GM19438 (cell line): Measurements from ENCODE around the gene RNF11.

ENCODE experiments used
- ATAC-seq: cut with Tn5 transposase; IDR thresholded peaks from one replicate; pipeline ENCODE4 v1.9.1; 2021; ENCODE audit warnings: low read depth; ENCODE audit not compliant: unreplicated experiment

RNF11 gene

GRCh38 chr1:51263147-51263877 lies 27.2 kb downstream of the RNF11 start:
- no peak for ATAC-seq

GRCh38 chr1:51264451-51264850 lies 28.4 kb downstream of the RNF11 start:
- no peak for ATAC-seq

GRCh38 chr1:51265618-51266017 lies 29.5 kb downstream of the RNF11 start:
- no peak for ATAC-seq

- no peak for ATAC-seq
Observed at GRCh38 chr1:51266181-51266580, 30.1 kb downstream of the RNF11 start.

- ATAC-seq = no peak
Observed at GRCh38 chr1:51266791-51267190, 30.7 kb downstream of the RNF11 start.

GRCh38 chr1:51268634-51269033 lies 32.6 kb downstream of the RNF11 start:
- ATAC-seq = no peak

GRCh38 chr1:51270751-51271150 lies 34.7 kb downstream of the RNF11 start:
- ATAC-seq = no peak

- ATAC-seq = no peak
Observed at GRCh38 chr1:51272916-51273315, 36.8 kb downstream of the RNF11 start.

- no peak for ATAC-seq
Observed at GRCh38 chr1:51274676-51275075, 38.6 kb downstream of the RNF11 start.

- no peak for ATAC-seq
Observed at GRCh38 chr1:51276286-51276685, 40.2 kb downstream of the RNF11 start.

GRCh38 chr1:51280321-51280978 lies 44.4 kb downstream of the RNF11 start:
- no peak for ATAC-seq

GRCh38 chr1:51281807-51282206 lies 45.7 kb downstream of the RNF11 start:
- no peak for ATAC-seq

GRCh38 chr1:51282605-51283004 lies 46.5 kb downstream of the RNF11 start:
- ATAC-seq = no peak

GRCh38 chr1:51283979-51284378 lies 47.9 kb downstream of the RNF11 start:
- no peak for ATAC-seq

GRCh38 chr1:51284487-51284954 lies 48.4 kb downstream of the RNF11 start:
- ATAC-seq = peak; percentile 55

- ATAC-seq = peak; percentile 94
Observed at GRCh38 chr1:51285055-51285454, 49.0 kb downstream of the RNF11 start.

- no peak for ATAC-seq
Observed at GRCh38 chr1:51287966-51288365, 51.9 kb downstream of the RNF11 start.

GRCh38 chr1:51288578-51288977 lies 52.5 kb downstream of the RNF11 start:
- no peak for ATAC-seq

- no peak for ATAC-seq
Observed at GRCh38 chr1:51289676-51290488, 53.8 kb downstream of the RNF11 start.

GRCh38 chr1:51290489-51290847 lies 54.4 kb downstream of the RNF11 start:
- ATAC-seq = no peak

- no peak for ATAC-seq
Observed at GRCh38 chr1:51293898-51294515, 57.9 kb downstream of the RNF11 start.
